RWPE2 (cell line): ENCODE measurements around the gene TERT.

Experiments
- ATAC-seq: fragments of 200-7000 bp; cut with Tn5 transposase; 3 replicates; pipeline ENCODE4 v1.9.1; 2021; ENCODE audit warnings: low read depth
- DNase-seq: peaks from one replicate; pipeline ENCODE4 v3.0.0-alpha.2; 2020; ENCODE audit warnings: low spot score
- H3K27ac ChIP-seq: fragments of 450-650 bp; 2 replicates; pipeline ENCODE4 v1.5.1; 2017; ENCODE audit warnings: mild to moderate bottlenecking; ENCODE audit not compliant: poor library complexity, severe bottlenecking
- H3K27me3 ChIP-seq: fragments of 250-450 bp; sonication (Bioruptor Pico); 2 replicates; pipeline ENCODE4 v1.5.1; 2021; ENCODE audit warnings: mild to moderate bottlenecking, moderate library complexity; ENCODE audit not compliant: insufficient read depth, poor library complexity, severe bottlenecking
- H3K36me3 ChIP-seq: fragments of 250-450 bp; sonication (Bioruptor Pico); 2 replicates; pipeline ENCODE4 v1.5.1; 2020; ENCODE audit warnings: low read depth, mild to moderate bottlenecking, moderate library complexity
- H3K4me1 ChIP-seq: fragments of 250-450 bp; sonication (Bioruptor Pico); 2 replicates; pipeline ENCODE4 v1.5.1; 2021; ENCODE audit warnings: mild to moderate bottlenecking, moderate library complexity; ENCODE audit not compliant: insufficient read depth, poor library complexity, severe bottlenecking
- H3K4me3 ChIP-seq: fragments of 250-450 bp; sonication (Bioruptor Pico); 2 replicates; pipeline ENCODE4 v1.5.1; 2021; ENCODE audit warnings: mild to moderate bottlenecking, moderate library complexity; ENCODE audit not compliant: severe bottlenecking
- H3K9me3 ChIP-seq: fragments of 250-450 bp; sonication (Bioruptor Pico); 2 replicates; pipeline ENCODE4 v1.5.1; 2021; ENCODE audit warnings: mild to moderate bottlenecking, moderate library complexity; ENCODE audit not compliant: severe bottlenecking
- TF ChIP-seq, protein P1 (sequence below): fragments of 450-650 bp; IDR thresholded peaks from one replicate; pipeline ENCODE4 v1.5.1; 2017; ENCODE audit warnings: mild to moderate bottlenecking, moderate library complexity; ENCODE audit not compliant: poor library complexity, severe bottlenecking

Gene TERT

DNA sequence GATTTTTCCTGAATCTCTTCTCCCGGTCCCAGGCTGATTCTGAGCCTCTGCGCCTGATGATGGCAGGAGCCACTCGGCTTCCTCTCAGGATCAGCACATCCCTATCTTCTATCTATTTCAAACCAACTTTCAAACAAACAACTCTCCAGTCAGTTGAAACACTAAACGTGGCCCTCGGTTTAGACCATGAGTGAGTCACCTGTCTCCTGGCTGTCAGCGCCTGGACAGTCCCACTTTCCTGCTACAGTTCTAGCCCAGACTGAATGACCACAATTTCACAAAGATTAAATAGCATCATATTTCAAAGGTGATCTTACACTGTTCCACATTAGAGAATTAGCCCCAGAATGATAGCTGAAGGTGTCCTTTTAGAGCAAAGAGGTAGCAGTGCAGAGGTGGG, 87.3 kb downstream of the TERT start:
- H3K4me3 ChIP-seq, result no peak overlapping the region
- H3K36me3 ChIP-seq, result no peaks in the 10 kb centered on the region
- no peak overlapping the region for H3K27ac ChIP-seq
- peak; percentile 24 for DNase-seq
- H3K4me1 ChIP-seq, result no peaks in the 10 kb centered on the region
- H3K27me3 ChIP-seq, result peaks cover 21% of the 10 kb centered on the region
- H3K9me3 ChIP-seq, result no peaks in the 10 kb centered on the region
- ATAC-seq, result no peak
- TF ChIP-seq, protein P1, sequence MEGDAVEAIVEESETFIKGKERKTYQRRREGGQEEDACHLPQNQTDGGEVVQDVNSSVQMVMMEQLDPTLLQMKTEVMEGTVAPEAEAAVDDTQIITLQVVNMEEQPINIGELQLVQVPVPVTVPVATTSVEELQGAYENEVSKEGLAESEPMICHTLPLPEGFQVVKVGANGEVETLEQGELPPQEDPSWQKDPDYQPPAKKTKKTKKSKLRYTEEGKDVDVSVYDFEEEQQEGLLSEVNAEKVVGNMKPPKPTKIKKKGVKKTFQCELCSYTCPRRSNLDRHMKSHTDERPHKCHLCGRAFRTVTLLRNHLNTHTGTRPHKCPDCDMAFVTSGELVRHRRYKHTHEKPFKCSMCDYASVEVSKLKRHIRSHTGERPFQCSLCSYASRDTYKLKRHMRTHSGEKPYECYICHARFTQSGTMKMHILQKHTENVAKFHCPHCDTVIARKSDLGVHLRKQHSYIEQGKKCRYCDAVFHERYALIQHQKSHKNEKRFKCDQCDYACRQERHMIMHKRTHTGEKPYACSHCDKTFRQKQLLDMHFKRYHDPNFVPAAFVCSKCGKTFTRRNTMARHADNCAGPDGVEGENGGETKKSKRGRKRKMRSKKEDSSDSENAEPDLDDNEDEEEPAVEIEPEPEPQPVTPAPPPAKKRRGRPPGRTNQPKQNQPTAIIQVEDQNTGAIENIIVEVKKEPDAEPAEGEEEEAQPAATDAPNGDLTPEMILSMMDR, result no peak

DNA sequence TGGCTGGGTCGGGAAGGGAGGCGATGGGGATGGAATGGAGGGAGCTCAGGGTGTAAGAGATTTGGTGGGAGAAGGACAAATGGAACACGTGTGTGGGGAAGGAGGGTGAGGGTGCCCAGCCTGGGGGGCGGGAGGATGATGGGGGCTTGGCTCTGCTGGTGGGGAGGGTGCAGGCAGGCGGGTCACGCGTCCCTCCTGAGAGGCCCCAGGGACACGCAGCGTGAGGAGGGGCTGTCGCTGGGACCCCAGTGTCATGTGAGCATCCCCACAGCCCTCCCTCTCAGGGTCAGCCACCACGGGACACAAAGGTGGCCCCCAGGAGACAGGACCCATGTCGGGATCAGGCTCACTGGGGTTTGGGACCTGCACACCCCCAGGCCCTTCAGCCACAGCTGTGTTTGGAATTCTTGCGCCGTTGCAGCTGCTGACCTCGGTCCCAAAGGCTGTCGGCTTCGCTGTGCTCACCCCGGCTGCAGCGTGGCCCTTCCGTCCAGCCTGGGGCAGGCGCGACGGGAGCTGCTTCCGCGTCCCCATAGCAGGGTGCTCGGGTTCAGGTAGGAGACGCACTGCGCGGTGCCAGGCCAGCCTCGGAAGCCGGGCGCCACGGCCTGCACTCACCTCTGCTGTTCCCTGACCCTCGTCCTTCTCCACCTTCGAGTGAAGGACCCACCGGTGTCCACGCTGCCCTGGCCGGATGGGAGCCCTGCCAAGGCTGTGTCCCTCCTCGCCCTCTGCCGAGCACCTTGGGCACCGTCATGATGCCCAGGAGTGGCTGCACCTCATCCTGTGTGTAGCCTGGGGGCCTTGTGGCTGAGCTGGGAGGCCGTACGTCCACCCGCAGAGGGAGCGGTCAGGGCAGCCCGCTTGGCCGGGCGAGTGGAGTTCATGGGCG, 88.1 kb downstream of the TERT start:
- Histone ChIP-seq H3K4me3 (no peak overlapping the region), H3K36me3 (no peaks in the 10 kb centered on the region), H3K9me3 (no peaks in the 10 kb centered on the region), H3K27me3 (peaks cover 21% of the 10 kb centered on the region), H3K27ac (no peak overlapping the region), H3K4me1 (no peaks in the 10 kb centered on the region)
- DNase-seq, result peak; percentile 67
- no peak for ATAC-seq
- TF ChIP-seq, protein P1, result no peak

DNA sequence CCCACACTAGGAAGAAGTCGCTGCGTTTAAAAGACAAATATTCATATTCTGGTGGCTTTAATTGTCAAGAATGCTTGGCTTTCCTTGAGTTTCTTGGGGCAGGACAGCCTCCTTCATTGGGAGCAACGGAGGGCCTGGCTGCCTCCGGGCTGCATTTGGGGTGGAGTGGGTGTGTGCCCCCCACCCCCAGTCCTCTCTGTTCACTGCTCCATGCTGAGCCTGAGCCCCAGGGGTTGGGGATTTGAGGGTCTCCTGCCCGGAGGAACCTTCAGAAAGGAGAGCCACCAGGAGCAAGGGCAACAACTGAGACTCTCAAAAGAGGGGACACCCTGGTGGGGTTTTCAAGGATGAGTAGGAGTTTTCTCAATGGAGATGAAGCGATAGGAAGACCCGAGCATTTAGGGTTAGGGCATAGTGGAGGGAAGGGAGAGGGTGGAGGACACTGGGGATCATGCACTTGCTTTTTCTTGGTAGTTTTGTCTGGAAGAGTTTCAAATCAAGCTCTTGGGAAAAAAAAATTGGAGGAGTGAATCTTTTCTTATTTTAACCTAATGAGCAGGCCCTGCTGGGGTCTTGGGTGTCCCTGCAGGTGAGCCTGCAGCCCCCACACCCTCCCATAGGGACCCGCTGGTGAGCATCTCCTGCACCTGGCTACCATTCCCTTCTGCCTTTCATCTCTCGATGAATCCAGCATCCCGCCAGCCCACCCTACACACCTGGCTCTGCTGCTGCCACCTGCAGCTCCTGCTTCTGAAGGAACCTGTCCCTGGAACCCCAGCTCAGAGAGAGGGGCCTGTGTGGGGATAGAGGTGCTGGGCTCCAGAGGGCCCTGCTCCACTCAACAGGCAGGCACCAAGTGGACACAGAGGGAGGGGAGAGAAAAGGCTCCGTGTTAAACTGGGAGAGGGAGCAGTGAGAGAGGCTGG, 89.3 kb downstream of the TERT start:
- TF ChIP-seq, protein P1, result no peak
- Histone ChIP-seq H3K9me3 (no peaks in the 10 kb centered on the region), H3K4me1 (no peaks in the 10 kb centered on the region), H3K36me3 (no peaks in the 10 kb centered on the region), H3K4me3 (no peak overlapping the region), H3K27me3 (peaks cover 28% of the 10 kb centered on the region), H3K27ac (no peak overlapping the region)
- DNase-seq (peak; percentile 58), ATAC-seq (no peak)

DNA sequence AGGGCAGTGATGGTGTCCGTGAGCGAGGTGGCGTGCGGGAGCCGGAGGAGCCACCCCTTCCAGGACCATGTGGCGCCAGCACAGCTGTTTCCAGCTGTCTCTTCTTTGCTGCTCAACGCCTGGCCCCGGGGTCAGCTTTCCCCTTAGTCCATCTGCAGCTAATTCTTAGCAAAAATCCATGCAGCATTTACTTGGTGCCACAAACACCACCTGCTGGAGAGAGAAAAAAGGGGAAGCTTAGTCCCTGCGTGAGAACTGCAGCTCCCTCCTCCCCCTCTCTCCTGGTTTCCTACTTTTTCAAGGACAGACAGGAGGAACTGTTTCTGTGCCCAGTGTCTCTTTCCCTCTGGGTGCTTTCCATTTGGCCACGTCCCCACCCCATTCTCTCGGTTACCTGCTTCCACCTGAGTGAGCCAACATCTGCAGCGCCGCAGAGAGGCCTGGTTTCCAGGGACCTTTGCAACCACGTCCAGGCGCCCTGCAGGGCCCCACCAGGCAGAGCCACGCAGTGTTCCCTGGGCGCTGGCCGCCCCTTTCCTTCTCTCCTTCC, 90.1 kb downstream of the TERT start:
- 0 out of 3 replicates have a peak, but pooled peaks have one; percentile 23 for ATAC-seq
- H3K27me3 ChIP-seq, result peaks cover 28% of the 10 kb centered on the region
- H3K36me3 ChIP-seq, result no peaks in the 10 kb centered on the region
- TF ChIP-seq, protein P1, result peak; percentile 12
- H3K4me3 ChIP-seq, result no peak overlapping the region
- H3K4me1 ChIP-seq, result no peaks in the 10 kb centered on the region
- DNase-seq, result peak; percentile 49
- H3K9me3 ChIP-seq, result no peaks in the 10 kb centered on the region
- H3K27ac ChIP-seq, result no peak overlapping the region
